GM12878 (cell line): ENCODE results near the gene FBXO4. TPM values are rescaled to one million over a fixed set of nuclear protein-coding genes. Genes with fewer than 3 reads are reported as not detected.

Source experiments
- ATAC-seq: fragments of 200-7000 bp; cut with Tn5 transposase; 3 replicates; pipeline ENCODE4 v1.9.1; 2020; ENCODE audit warnings: mild to moderate bottlenecking, moderate library complexity
- BruUV-seq: library from RNA; stranded (reverse); fragments of 400-500 nt; replicated peaks from 2 replicates; lab custom pipeline; 2021; lab: Mats Ljungman, UMichigan
- CTCF ChIA-PET: fragments of 300-600 bp; sonication (Branson Sonifier 250); formaldehyde crosslinking; extraction: SDS; loops from one replicate; lab custom pipeline; 2021; ENCODE audit warnings: inconsistent platforms; lab: Yijun Ruan, JAX
- POLR2A ChIA-PET: fragments of 350-600 bp; formaldehyde crosslinking; extraction: SDS; loops from one replicate; lab custom pipeline; 2021; ENCODE audit warnings: inconsistent platforms; lab: Charles Lee
- RAD21 ChIA-PET: fragments of 300-600 bp; sonication (Branson Sonifier 250); formaldehyde crosslinking; loops from one replicate; lab custom pipeline; 2023; ENCODE audit warnings: antibody characterized with exemption; ENCODE audit not compliant: unreplicated experiment; lab: Charles Lee
- SMC1A ChIA-PET: fragments of 300-600 bp; sonication (Branson Sonifier 250); formaldehyde crosslinking; loops from one replicate; lab custom pipeline; 2023; ENCODE audit not compliant: unreplicated experiment, uncharacterized antibody; lab: Charles Lee
- DNase-seq: peaks from one replicate; pipeline ENCODE4 v3.0.0-alpha.2; 2011; ENCODE audit warnings: low read depth, low spot score
- FAIRE-seq: peaks from 3 replicates; lab custom pipeline; 2011; peaks lifted over from hg19 to GRCh38; lab: Jason Lieb, UNC
- H2AFZ ChIP-seq: 2 replicates; pipeline ENCODE4 v1.6.0; 2011; ENCODE audit warnings: low read depth, low read length, control low read depth; ENCODE audit not compliant: control insufficient read depth
- H3K27ac ChIP-seq: 2 replicates; pipeline ENCODE4 v1.5.1; 2011; ENCODE audit warnings: control low read depth; ENCODE audit not compliant: control insufficient read depth, insufficient read depth
- H3K27me3 ChIP-seq, 2 experiments: replicated peaks in 1 of 2; 2 replicates each; pipeline versions ENCODE4 v1.6.0 to v1.6.1; 2011; ENCODE audit warnings: low read length in 1 of 2; ENCODE audit not compliant: control insufficient read depth in 2 of 2, insufficient read depth in 2 of 2
- H3K36me3 ChIP-seq, 2 experiments: 2 replicates each; pipeline ENCODE4 v1.5.1; 2011; ENCODE audit warnings: low read length in 1 of 2; ENCODE audit not compliant: control insufficient read depth in 2 of 2, insufficient read depth in 2 of 2
- H3K4me1 ChIP-seq: 2 replicates; pipeline ENCODE4 v1.6.1; 2011; ENCODE audit warnings: mild to moderate bottlenecking, low read length, moderate library complexity, mixed read lengths; ENCODE audit not compliant: control insufficient read depth, insufficient read depth
- H3K4me2 ChIP-seq: 2 replicates; pipeline ENCODE4 v1.6.0; 2011; ENCODE audit warnings: control low read depth; ENCODE audit not compliant: control insufficient read depth, insufficient read depth
- H3K4me3 ChIP-seq: fragments of 200-600 bp; sonication (generic); 2 replicates; pipeline ENCODE4 v1.5.1; 2016
- H3K79me2 ChIP-seq: 2 replicates; pipeline ENCODE4 v1.6.0; 2011; ENCODE audit warnings: low read length; ENCODE audit not compliant: control insufficient read depth, insufficient read depth
- H3K9ac ChIP-seq: 2 replicates; pipeline ENCODE4 v1.8.0; 2011; ENCODE audit warnings: low read length, control low read depth, mixed read lengths; ENCODE audit not compliant: control insufficient read depth, insufficient read depth
- H3K9me3 ChIP-seq: replicated peaks from 3 replicates; pipeline ENCODE4 v1.5.1; 2011; ENCODE audit warnings: mild to moderate bottlenecking, low read length; ENCODE audit not compliant: control insufficient read depth, insufficient read depth
- H4K20me1 ChIP-seq: 2 replicates; pipeline ENCODE4 v1.6.0; 2011; ENCODE audit not compliant: control insufficient read depth, insufficient read depth
- CHD4 ChIP-seq: fragments of 200-600 bp; sonication (generic); IDR thresholded peaks from 2 replicates; pipeline ENCODE4 v1.6.1; 2016; ENCODE audit warnings: mild to moderate bottlenecking
- GABPA ChIP-seq: IDR thresholded peaks from 2 replicates; pipeline ENCODE4 v1.6.1; 2014; ENCODE audit warnings: antibody characterized with exemption, low read depth, mild to moderate bottlenecking, inconsistent platforms
- GATAD2B ChIP-seq: fragments of 450-650 bp; conservative IDR thresholded peaks from 2 replicates; pipeline ENCODE4 v1.6.1; 2017; ENCODE audit warnings: low read depth, mild to moderate bottlenecking, moderate library complexity
- IKZF2 ChIP-seq, 2 experiments: fragments of 450-650 bp; IDR thresholded peaks; 2 replicates each; pipeline ENCODE4 v1.6.1; 2017; ENCODE audit warnings: mild to moderate bottlenecking in 2 of 2, moderate library complexity in 2 of 2
- JUNB ChIP-seq: IDR thresholded peaks from 2 replicates; pipeline ENCODE4 v1.6.1; 2016; ENCODE audit warnings: antibody characterized with exemption, mild to moderate bottlenecking
- NFYA ChIP-seq: IDR thresholded peaks from 2 replicates; pipeline ENCODE4 v1.6.1; 2011; ENCODE audit warnings: low read depth, mild to moderate bottlenecking, low read length, improper control_type of control experiment, borderline replicate concordance
- NR2C1 ChIP-seq: fragments of 450-650 bp; IDR thresholded peaks from 2 replicates; pipeline ENCODE4 v1.6.1; 2017; ENCODE audit warnings: antibody characterized with exemption, mild to moderate bottlenecking, moderate library complexity
- POLR2A ChIP-seq: IDR thresholded peaks from 2 replicates; pipeline ENCODE4 v1.6.1; 2011; ENCODE audit warnings: low read depth, mild to moderate bottlenecking, low read length
- SIN3A ChIP-seq: IDR thresholded peaks from 2 replicates; pipeline ENCODE4 v1.6.1; 2012; ENCODE audit warnings: low read depth, low read length, improper control_type of control experiment
- SMAD1 ChIP-seq: fragments of 450-650 bp; IDR thresholded peaks from 2 replicates; pipeline ENCODE4 v1.6.1; 2018; ENCODE audit warnings: mild to moderate bottlenecking, low read depth; ENCODE audit not compliant: partially characterized antibody
- SMC3 ChIP-seq: IDR thresholded peaks from 2 replicates; pipeline ENCODE4 v1.6.1; 2011; ENCODE audit warnings: low read length, improper control_type of control experiment, borderline replicate concordance
- SREBF2 ChIP-seq: IDR thresholded peaks from 2 replicates; pipeline ENCODE4 v1.6.1; 2012; ENCODE audit warnings: mild to moderate bottlenecking, low read length
- SRF ChIP-seq, 2 experiments: IDR thresholded peaks; 2 replicates each; pipeline ENCODE4 v1.6.1; 2011; ENCODE audit warnings: low read depth in 2 of 2, low read length in 2 of 2, mild to moderate bottlenecking in 1 of 2, moderate library complexity in 1 of 2
- ZNF24 ChIP-seq: fragments of 450-650 bp; IDR thresholded peaks from 2 replicates; pipeline ENCODE4 v1.6.1; 2017; ENCODE audit warnings: antibody characterized with exemption, mild to moderate bottlenecking
- ZZZ3 ChIP-seq: IDR thresholded peaks from 2 replicates; pipeline ENCODE4 v1.6.1; 2011; ENCODE audit warnings: low read depth; ENCODE audit not compliant: control insufficient read depth, insufficient read length
- in situ Hi-C: fragments of 300-500 bp; cut with MboI; formaldehyde crosslinking; loops from 9 replicates; pipeline ENCODE4 v1.14.3; 2018; ENCODE audit warnings: mixed read lengths
- intact Hi-C: fragments of 100-400 bp; cut with micrococcal nuclease; formaldehyde crosslinking; loops from one replicate; pipeline ENCODE4 v1.14.2; 2022; ENCODE audit not compliant: unreplicated experiment
- polyA plus RNA-seq, 11 experiments: library from polyadenylated mRNA; depleted of rRNA in 4 of 11; unstranded in 6 of 11; stranded (reverse) in 5 of 11; fragments of >200 nt; fragmentation: Nextera tagmentation in 4 of 11; fragmentation: Illumina TruSeq in 1 of 11; extraction: Ambion mirVana in 4 of 11; extraction: Trizol in 1 of 11; gene quantifications; 1 replicate in 1 of 11; 2 replicates in 10 of 11; pipeline versions ENCODE4 v1.2.1 to v1.2.3, GENCODE V29; 2011 to 2016; ENCODE audit warnings: inconsistent platforms in 2 of 11, missing spikeins in 2 of 11, low read depth in 1 of 11
- total RNA-seq, 4 experiments: library from RNA; depleted of rRNA in 3 of 4; stranded (reverse); fragments of >200 nt in 3 of 4; fragmentation: Illumina TruSeq in 1 of 4; extraction: Trizol in 1 of 4; gene quantifications; 2 replicates each; pipeline versions ENCODE4 v1.2.1 to v1.2.3, GENCODE V29; 2013 to 2021
- TF ChIP-seq, protein P1 (sequence below): fragments of 150-350 bp; IDR thresholded peaks from 2 replicates; pipeline ENCODE4 v1.6.1; 2016; ENCODE audit warnings: low read depth, low read length

The FBXO4 gene
- total and polyA plus RNA-seq, 10 of the 15 experiments (the other 5 are each of a cell fraction or from before 2014, with no cell fraction given): 7.2 to 30.5 (median 19.6) TPM

DNA sequence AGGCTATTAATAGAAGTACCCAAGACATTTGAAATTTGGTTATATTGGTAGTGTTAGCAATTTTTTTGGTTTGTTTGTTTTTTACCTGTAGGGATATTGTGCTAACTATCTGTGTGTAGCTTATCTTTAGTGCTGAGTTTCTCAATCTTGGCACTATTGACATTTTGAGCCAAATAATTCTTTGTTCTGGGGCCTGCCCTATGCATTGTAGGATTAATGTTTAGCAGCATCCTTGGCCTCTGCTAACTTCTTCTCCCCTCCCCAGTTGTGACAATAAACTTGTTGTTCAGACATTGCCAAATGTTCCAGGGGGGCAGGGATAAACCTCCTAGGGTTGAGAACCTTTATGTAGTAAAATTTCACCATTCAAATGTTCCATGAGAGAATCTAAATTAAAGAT is 4.0 kb downstream of the FBXO4 start:
- RAD21 ChIA-PET: interaction anchor here (0.7 kb wide), 1 partner anchor 9 kb away, joined by 3 read pairs; no protein-coding TSS in a partner anchor
- no TSS peak for BruUV-seq
- POLR2A ChIA-PET: interaction anchor here (0.6 kb wide), 2 partner anchors 109 to 225 kb away, joined by 4 read pairs; no protein-coding TSS in a partner anchor
- peaks cover 12% of the 10 kb centered on the region for H3K4me1 ChIP-seq
- TF ChIP-seq POLR2A (no peak), CHD4 (no peak), SREBF2 (no peak), SMAD1 (no peak), JUNB (no peak), GABPA (no peak), GATAD2B (no peak), ZZZ3 (no peak), SIN3A (no peak), IKZF2 (IDR thresholded peaks at IDR 0.05) (no peak), NR2C1 (no peak), ZNF24 (no peak), SRF (IDR thresholded peaks at IDR 0.05; ENCODE audit: low read depth in 2 of 2, low read length in 2 of 2) (no peak), NFYA (no peak), SMC3 (no peak)
- TF ChIP-seq, protein P1, sequence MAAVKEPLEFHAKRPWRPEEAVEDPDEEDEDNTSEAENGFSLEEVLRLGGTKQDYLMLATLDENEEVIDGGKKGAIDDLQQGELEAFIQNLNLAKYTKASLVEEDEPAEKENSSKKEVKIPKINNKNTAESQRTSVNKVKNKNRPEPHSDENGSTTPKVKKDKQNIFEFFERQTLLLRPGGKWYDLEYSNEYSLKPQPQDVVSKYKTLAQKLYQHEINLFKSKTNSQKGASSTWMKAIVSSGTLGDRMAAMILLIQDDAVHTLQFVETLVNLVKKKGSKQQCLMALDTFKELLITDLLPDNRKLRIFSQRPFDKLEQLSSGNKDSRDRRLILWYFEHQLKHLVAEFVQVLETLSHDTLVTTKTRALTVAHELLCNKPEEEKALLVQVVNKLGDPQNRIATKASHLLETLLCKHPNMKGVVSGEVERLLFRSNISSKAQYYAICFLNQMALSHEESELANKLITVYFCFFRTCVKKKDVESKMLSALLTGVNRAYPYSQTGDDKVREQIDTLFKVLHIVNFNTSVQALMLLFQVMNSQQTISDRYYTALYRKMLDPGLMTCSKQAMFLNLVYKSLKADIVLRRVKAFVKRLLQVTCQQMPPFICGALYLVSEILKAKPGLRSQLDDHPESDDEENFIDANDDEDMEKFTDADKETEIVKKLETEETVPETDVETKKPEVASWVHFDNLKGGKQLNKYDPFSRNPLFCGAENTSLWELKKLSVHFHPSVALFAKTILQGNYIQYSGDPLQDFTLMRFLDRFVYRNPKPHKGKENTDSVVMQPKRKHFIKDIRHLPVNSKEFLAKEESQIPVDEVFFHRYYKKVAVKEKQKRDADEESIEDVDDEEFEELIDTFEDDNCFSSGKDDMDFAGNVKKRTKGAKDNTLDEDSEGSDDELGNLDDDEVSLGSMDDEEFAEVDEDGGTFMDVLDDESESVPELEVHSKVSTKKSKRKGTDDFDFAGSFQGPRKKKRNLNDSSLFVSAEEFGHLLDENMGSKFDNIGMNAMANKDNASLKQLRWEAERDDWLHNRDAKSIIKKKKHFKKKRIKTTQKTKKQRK: no peak
- TF ChIP-seq, all 136 proteins: peak for 0
- H3K27ac ChIP-seq: no peak overlapping the region
- H2AFZ ChIP-seq: no peak overlapping the region
- intact Hi-C loops (loop anchor here (5.0 to 10.0 kb wide), 2 partner anchors 128 to 1676 kb away; partner anchors contain the start of gene NNT), in situ Hi-C loops (no loop called here)
- H3K4me2 ChIP-seq: no peak overlapping the region
- no peak overlapping the region for H3K9ac ChIP-seq
- DNase-seq (no peak), FAIRE-seq (no peak), ATAC-seq (no peak)
- H3K4me3 ChIP-seq: no peak overlapping the region
- H3K36me3 ChIP-seq: no peaks in the 10 kb centered on the region; a peak in 1 of 4 replicates
- ChIA-PET SMC1A (interaction anchor here (0.9 to 2.2 kb wide), 9 partner anchors 9 to 128 kb away, joined by 3 to 5 read pairs (median 3); partner anchors contain the start of gene RIMOC1), CTCF (interaction anchor here (1.0 to 1.9 kb wide), 5 partner anchors 70 to 233 kb away, joined by 3 to 7 read pairs (median 5); no protein-coding TSS in a partner anchor)
- no peaks in the 10 kb centered on the region for H3K9me3 ChIP-seq
- H3K27me3 ChIP-seq: no peaks in the 10 kb centered on the region
- H4K20me1 ChIP-seq: no peaks in the 10 kb centered on the region
- H3K79me2 ChIP-seq: peaks cover 4% of the 10 kb centered on the region
